ENCODE data around the gene PHACTR3. TPM values are rescaled to one million over a fixed set of nuclear protein-coding genes. Genes with fewer than 3 reads are reported as not detected.

Gene PHACTR3
- total RNA-seq, 4 donors from 2014 or later = 1.4 to 7.2 (median 4.3) TPM

GRCh38 chr20:59589086-59589684 is 15.2 kb upstream of the PHACTR3 start:
- intact Hi-C loops (cut with DNase I; ENCODE audit: low total_unique reads) = no loop called here
- DNase-seq (ENCODE audit: low spot score in 2 of 2) = no peak
- H3K4me3 ChIP-seq (ENCODE audit: low read depth, poor library complexity, severe bottlenecking) = no peak overlapping the region
- TF ChIP-seq, protein P1, sequence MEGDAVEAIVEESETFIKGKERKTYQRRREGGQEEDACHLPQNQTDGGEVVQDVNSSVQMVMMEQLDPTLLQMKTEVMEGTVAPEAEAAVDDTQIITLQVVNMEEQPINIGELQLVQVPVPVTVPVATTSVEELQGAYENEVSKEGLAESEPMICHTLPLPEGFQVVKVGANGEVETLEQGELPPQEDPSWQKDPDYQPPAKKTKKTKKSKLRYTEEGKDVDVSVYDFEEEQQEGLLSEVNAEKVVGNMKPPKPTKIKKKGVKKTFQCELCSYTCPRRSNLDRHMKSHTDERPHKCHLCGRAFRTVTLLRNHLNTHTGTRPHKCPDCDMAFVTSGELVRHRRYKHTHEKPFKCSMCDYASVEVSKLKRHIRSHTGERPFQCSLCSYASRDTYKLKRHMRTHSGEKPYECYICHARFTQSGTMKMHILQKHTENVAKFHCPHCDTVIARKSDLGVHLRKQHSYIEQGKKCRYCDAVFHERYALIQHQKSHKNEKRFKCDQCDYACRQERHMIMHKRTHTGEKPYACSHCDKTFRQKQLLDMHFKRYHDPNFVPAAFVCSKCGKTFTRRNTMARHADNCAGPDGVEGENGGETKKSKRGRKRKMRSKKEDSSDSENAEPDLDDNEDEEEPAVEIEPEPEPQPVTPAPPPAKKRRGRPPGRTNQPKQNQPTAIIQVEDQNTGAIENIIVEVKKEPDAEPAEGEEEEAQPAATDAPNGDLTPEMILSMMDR (IDR thresholded peaks at IDR 0.05) = no peak
- TF ChIP-seq POLR2A (IDR thresholded peaks at IDR 0.05) = no peak
- 91 to 93% methylated on average over 24 of the region's 24 CpGs for WGBS, 2 donors

- DNase-seq (ENCODE audit: low spot score in 2 of 2) = no peak
- 93 to 94% methylated on average over 12 of the region's 12 CpGs for WGBS, 2 donors
- intact Hi-C loops (cut with DNase I; ENCODE audit: low total_unique reads) = no loop called here
- H3K4me3 ChIP-seq (ENCODE audit: low read depth, poor library complexity, severe bottlenecking) = no peak overlapping the region
- no peak for TF ChIP-seq POLR2A (IDR thresholded peaks at IDR 0.05)
- TF ChIP-seq, protein P1 (IDR thresholded peaks at IDR 0.05) = no peak
These were observed 13.3 kb upstream of the PHACTR3 start for GRCh38 chr20:59591061-59591460.

- no peak for TF ChIP-seq POLR2A (IDR thresholded peaks at IDR 0.05)
- TF ChIP-seq, protein P1 (IDR thresholded peaks at IDR 0.05) = no peak
- H3K4me3 ChIP-seq (ENCODE audit: low read depth, poor library complexity, severe bottlenecking) = no peak overlapping the region
- WGBS, 2 donors = 75 to 84% methylated on average over 5 of the region's 5 CpGs
- intact Hi-C loops (cut with DNase I; ENCODE audit: low total_unique reads) = no loop called here
- DNase-seq (ENCODE audit: low spot score in 2 of 2) = no peak
These were observed 7.7 kb upstream of the PHACTR3 start for GRCh38 chr20:59596690-59597089.

GRCh38 chr20:59597240-59597639 is 7.1 kb upstream of the PHACTR3 start:
- TF ChIP-seq, protein P1 (IDR thresholded peaks at IDR 0.05) = no peak
- TF ChIP-seq POLR2A (IDR thresholded peaks at IDR 0.05) = no peak
- no peak for DNase-seq (ENCODE audit: low spot score in 2 of 2)
- H3K4me3 ChIP-seq (ENCODE audit: low read depth, poor library complexity, severe bottlenecking) = no peak overlapping the region
- WGBS, 2 donors = 68 to 74% methylated on average over 1 of the region's 1 CpG
- intact Hi-C loops (cut with DNase I; ENCODE audit: low total_unique reads) = no loop called here

DNA sequence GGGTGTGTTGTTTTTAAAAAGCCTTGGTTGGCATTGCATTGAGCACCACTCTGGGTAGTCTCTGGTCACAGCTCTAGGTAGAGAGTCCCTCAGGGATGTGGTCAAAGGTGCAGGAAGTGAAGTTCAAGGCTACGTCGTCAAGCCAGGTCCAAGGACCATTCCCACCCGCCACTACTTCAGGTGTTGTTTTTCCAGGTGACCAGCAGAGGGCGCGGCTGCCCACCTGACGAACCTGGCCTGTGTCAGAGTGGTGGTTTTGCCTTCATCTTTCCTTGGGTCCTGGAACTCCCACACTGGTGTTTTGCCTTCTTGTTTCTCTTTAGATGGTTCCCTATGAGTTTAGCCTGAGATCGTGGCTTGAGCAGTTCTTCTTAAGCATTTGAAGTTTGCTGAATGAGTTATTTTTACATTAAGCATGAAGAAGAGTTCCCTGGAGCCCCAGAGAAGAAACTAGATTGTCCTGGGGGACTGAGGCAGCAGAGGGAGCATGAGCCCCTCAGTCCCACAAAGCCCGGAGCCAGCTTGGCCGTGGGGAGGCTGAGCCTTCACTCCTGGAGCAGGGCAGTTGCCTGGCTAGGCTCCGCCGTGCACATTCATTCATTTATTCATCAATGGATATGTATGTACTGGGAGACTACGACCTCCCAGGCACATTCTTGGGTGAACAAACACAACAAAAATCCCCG is 5.6 kb upstream of the PHACTR3 start:
- 33 to 38% methylated on average over 13 of the region's 13 CpGs for WGBS, 2 donors
- no peak overlapping the region for H3K4me3 ChIP-seq (ENCODE audit: low read depth, poor library complexity, severe bottlenecking)
- no peak for DNase-seq (ENCODE audit: low spot score in 2 of 2)
- intact Hi-C loops (cut with DNase I; ENCODE audit: low total_unique reads) = no loop called here
- TF ChIP-seq, protein P1 (IDR thresholded peaks at IDR 0.05) = no peak
- TF ChIP-seq POLR2A (IDR thresholded peaks at IDR 0.05) = no peak

Data from lower leg skin (tissue), 4 donors.